ENCODE measurements around the gene RAB40B.

The RAB40B gene

GRCh38 chr17:82644148-82644547, 54.4 kb downstream of the RAB40B start:
- TF ChIP-seq ZC3H10 (CRISPR knock-in tag; IDR thresholded peaks at IDR 0.05) (no peak), PPARA (CRISPR knock-in tag; IDR thresholded peaks at IDR 0.05; ENCODE audit: borderline replicate concordance) (no peak), CREB5 (CRISPR knock-in tag; IDR thresholded peaks at IDR 0.05; ENCODE audit: low read depth) (no peak), SNAI2 (CRISPR knock-in tag; IDR thresholded peaks at IDR 0.05) (no peak), BACH2 (CRISPR knock-in tag; IDR thresholded peaks at IDR 0.05; ENCODE audit: borderline replicate concordance) (no peak), OSR1 (CRISPR knock-in tag; IDR thresholded peaks at IDR 0.05) (no peak), RARB (CRISPR knock-in tag; IDR thresholded peaks at IDR 0.05) (no peak), CSDC2 (CRISPR knock-in tag; IDR thresholded peaks at IDR 0.05) (no peak), ZNF8 (CRISPR knock-in tag; IDR thresholded peaks at IDR 0.05) (no peak), POU6F1 (CRISPR knock-in tag; IDR thresholded peaks at IDR 0.05; ENCODE audit: borderline replicate concordance, low read depth) (no peak), ZNF70 (CRISPR knock-in tag; IDR thresholded peaks at IDR 0.05) (no peak), TSHZ2 (CRISPR knock-in tag; IDR thresholded peaks at IDR 0.05) (no peak), ISL1 (CRISPR knock-in tag; IDR thresholded peaks at IDR 0.05) (no peak), TOX (CRISPR knock-in tag; IDR thresholded peaks at IDR 0.05; ENCODE audit: borderline replicate concordance) (no peak)
- ATAC-seq = no peak

- no peak for ATAC-seq
Observed at GRCh38 chr17:82642022-82642421, 56.5 kb downstream of the RAB40B start.

GRCh38 chr17:82640036-82640435, 58.5 kb downstream of the RAB40B start:
- ATAC-seq = no peak
- TF ChIP-seq TOX (CRISPR knock-in tag; IDR thresholded peaks at IDR 0.05; ENCODE audit: borderline replicate concordance) = no peak
- TF ChIP-seq OSR1 (CRISPR knock-in tag; IDR thresholded peaks at IDR 0.05) = no peak
- TF ChIP-seq ZFP3 (CRISPR knock-in tag; IDR thresholded peaks at IDR 0.05) = no peak
- TF ChIP-seq POU6F1 (CRISPR knock-in tag; IDR thresholded peaks at IDR 0.05; ENCODE audit: borderline replicate concordance, low read depth) = no peak

More at GRCh38 chr17:82642022-82642421, 56.5 kb downstream of the RAB40B start:
- TF ChIP-seq BACH2 (CRISPR knock-in tag; IDR thresholded peaks at IDR 0.05; ENCODE audit: borderline replicate concordance) (no peak), GLIS3 (CRISPR knock-in tag; IDR thresholded peaks at IDR 0.05) (no peak), ZNF8 (CRISPR knock-in tag; IDR thresholded peaks at IDR 0.05) (no peak), ZNF70 (CRISPR knock-in tag; IDR thresholded peaks at IDR 0.05) (no peak), ZNF565 (CRISPR knock-in tag; conservative IDR thresholded peaks at IDR 0.05; ENCODE audit: low read depth) (no peak)

GRCh38 chr17:82639628-82640027, 58.9 kb downstream of the RAB40B start:
- TF ChIP-seq RARB (CRISPR knock-in tag; IDR thresholded peaks at IDR 0.05) = no peak
- TF ChIP-seq BACH2 (CRISPR knock-in tag; IDR thresholded peaks at IDR 0.05; ENCODE audit: borderline replicate concordance) = no peak
- no peak for TF ChIP-seq TCF4 (CRISPR knock-in tag; IDR thresholded peaks at IDR 0.05; ENCODE audit: borderline replicate concordance)
- no peak for TF ChIP-seq ZFP30 (CRISPR knock-in tag; IDR thresholded peaks at IDR 0.05)
- no peak for TF ChIP-seq ARNTL (CRISPR knock-in tag; IDR thresholded peaks at IDR 0.05; ENCODE audit: borderline replicate concordance, low read depth)
- no peak for TF ChIP-seq ZNF8 (CRISPR knock-in tag; IDR thresholded peaks at IDR 0.05)
- no peak for TF ChIP-seq CREB5 (CRISPR knock-in tag; IDR thresholded peaks at IDR 0.05; ENCODE audit: low read depth)
- TF ChIP-seq ZC3H10 (CRISPR knock-in tag; IDR thresholded peaks at IDR 0.05) = no peak
- TF ChIP-seq SNAI2 (CRISPR knock-in tag; IDR thresholded peaks at IDR 0.05) = no peak
- no peak; the same call in 1 of the 3 replicates for ATAC-seq

Measured in SK-N-SH treated with all-trans-retinoic acid at 6 μM for 48 hours (cell line).